BJ (cell line): ENCODE results near the gene FLRT2. TPM values are rescaled to one million over a fixed set of nuclear protein-coding genes. Genes with fewer than 3 reads are reported as not detected.

Source experiments
- CTCF ChIA-PET: fragments of 350-600 bp; formaldehyde crosslinking; extraction: SDS; loops from one replicate; lab custom pipeline; 2021; ENCODE audit warnings: antibody characterized with exemption, inconsistent platforms; lab: Yijun Ruan, JAX
- POLR2A ChIA-PET: fragments of 300-600 bp; sonication (Branson Sonifier 250); formaldehyde crosslinking; extraction: SDS; loops from one replicate; lab custom pipeline; 2021; ENCODE audit warnings: antibody characterized with exemption; lab: Charles Lee
- DNase-seq: peaks from one replicate; pipeline ENCODE4 v3.0.0-alpha.2; 2011; ENCODE audit warnings: low read depth
- H3K27me3 ChIP-seq: 2 replicates; pipeline ENCODE4 v1.6.0; 2011; ENCODE audit warnings: low read length; ENCODE audit not compliant: control insufficient read depth, insufficient read depth
- H3K36me3 ChIP-seq: 2 replicates; pipeline ENCODE4 v1.5.1; 2011; ENCODE audit warnings: low read length; ENCODE audit not compliant: control insufficient read depth, insufficient read depth
- H3K4me3 ChIP-seq: 2 replicates; pipeline ENCODE4 v1.5.1; 2011; ENCODE audit warnings: low read depth, mild to moderate bottlenecking, control low read depth, low read length
- CTCF ChIP-seq: IDR thresholded peaks from 2 replicates; pipeline ENCODE4 v1.5.1; 2011; ENCODE audit warnings: low read depth, mild to moderate bottlenecking, control low read depth, inconsistent platforms, low read length, moderate library complexity; ENCODE audit not compliant: insufficient read depth
- polyA plus RNA-seq: library from polyadenylated mRNA; depleted of rRNA; stranded (reverse); fragments of >200 nt; gene quantifications from 2 replicates; pipeline ENCODE4 v1.2.3, GENCODE V29; 2011

FLRT2 gene
- polyA plus RNA-seq, 1 experiment: 16.7 TPM

- no peaks in the 10 kb centered on the region for H3K36me3 ChIP-seq
- TF ChIP-seq CTCF: no peak
- H3K4me3 ChIP-seq: no peak overlapping the region
- no peak for DNase-seq
- no peaks in the 10 kb centered on the region for H3K27me3 ChIP-seq
- CTCF ChIA-PET: interaction anchor here (0.6 kb wide), 1 partner anchor 94 kb away, joined by 3 read pairs; no protein-coding TSS in a partner anchor
- POLR2A ChIA-PET: no interaction called here
Measured at GRCh38 chr14:85556267-85556666, 26.3 kb downstream of the FLRT2 start.

GRCh38 chr14:85558505-85558904 lies 28.6 kb downstream of the FLRT2 start:
- CTCF ChIA-PET: no interaction called here
- no peak for TF ChIP-seq CTCF
- POLR2A ChIA-PET: no interaction called here

DNA sequence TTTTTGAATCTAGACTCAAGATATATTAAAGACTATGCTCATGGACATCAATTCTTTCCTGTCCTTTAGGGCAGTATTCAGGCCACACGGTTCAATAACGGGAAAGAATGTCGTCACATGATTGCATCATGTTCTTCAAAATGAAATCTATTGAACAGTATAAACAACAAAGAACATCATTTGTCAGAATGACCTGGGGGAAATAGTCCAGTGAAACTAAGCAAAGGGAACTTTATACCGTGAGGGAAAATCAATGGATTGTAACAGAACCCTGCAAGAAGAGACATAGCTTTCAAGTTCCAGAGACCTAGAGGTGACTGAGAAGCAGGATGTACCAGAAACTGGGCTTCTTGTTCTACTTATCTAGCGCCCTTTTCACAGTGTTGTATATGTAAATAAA lies 32.7 kb downstream of the FLRT2 start:
- Histone ChIP-seq H3K4me3 (no peak overlapping the region), H3K27me3 (no peaks in the 10 kb centered on the region), H3K36me3 (no peaks in the 10 kb centered on the region)
- ChIA-PET CTCF (interaction anchor here (0.6 kb wide), 1 partner anchor 141 kb away, joined by 3 read pairs; no protein-coding TSS in a partner anchor), POLR2A (no interaction called here)
- no peak for DNase-seq
- TF ChIP-seq CTCF: no peak

More at GRCh38 chr14:85558505-85558904, 28.6 kb downstream of the FLRT2 start:
- no peaks in the 10 kb centered on the region for H3K36me3 ChIP-seq
- no peak overlapping the region for H3K4me3 ChIP-seq
- H3K27me3 ChIP-seq: no peaks in the 10 kb centered on the region
- no peak for DNase-seq

DNA sequence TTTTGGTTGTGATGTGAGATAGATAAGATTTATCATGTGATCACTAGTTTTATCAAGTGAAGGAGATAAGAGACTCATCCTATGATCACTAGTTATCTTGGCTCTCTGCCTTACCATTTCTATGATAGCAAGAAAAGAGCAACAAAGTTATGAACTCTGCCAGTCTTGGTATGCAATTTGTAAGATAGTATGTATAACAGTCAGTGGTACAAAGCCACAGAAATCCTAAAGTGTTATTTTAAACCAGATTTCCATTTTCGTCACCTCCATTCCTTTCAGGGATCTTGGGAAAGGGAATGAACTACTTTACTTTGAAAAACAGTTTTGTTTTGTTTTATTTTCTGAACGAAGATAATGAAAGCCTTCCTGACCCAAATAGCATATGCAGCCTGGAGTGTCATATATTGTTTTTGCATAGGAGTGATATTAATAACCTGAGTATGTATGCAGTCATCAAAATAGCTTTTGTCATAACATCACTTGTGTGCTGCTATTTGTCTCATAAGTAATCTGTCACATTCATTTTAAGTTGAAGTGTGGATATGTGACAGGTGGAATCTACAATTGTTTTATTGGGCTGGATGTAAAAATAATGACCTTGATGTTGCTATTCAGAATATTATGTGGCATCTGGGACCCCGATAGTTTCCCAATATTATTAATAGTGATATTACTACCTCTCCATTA lies 35.0 kb downstream of the FLRT2 start:
- CTCF ChIA-PET: no interaction called here

DNA sequence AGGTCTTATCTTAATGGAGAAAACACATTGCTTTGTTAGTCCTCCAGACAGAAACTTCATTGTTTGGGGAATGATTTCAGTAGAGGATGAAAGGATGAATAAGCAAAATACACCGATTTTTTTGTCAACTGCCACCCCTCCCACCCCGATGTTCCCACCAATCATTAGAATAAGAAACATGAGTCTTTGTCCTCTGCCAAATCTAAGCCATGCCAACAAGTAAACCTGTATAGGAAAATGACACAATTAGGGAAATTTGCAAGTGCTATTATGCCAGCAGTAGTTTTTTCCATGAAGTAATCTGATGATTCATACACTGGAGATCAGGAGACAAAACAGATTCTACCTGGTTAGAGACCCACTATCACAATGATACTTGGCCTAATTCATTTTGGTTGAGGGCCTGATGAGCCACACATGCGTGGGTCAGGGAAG lies 35.9 kb downstream of the FLRT2 start:
- POLR2A ChIA-PET: no interaction called here
- Histone ChIP-seq H3K36me3 (no peaks in the 10 kb centered on the region), H3K27me3 (no peaks in the 10 kb centered on the region), H3K4me3 (no peak overlapping the region)
- CTCF ChIA-PET: no interaction called here
- DNase-seq: no peak
- no peak for TF ChIP-seq CTCF

More for the DNA sequence above, 35.0 kb downstream of the FLRT2 start:
- Histone ChIP-seq H3K36me3 (no peaks in the 10 kb centered on the region), H3K4me3 (no peak overlapping the region), H3K27me3 (no peaks in the 10 kb centered on the region)
- no peak for TF ChIP-seq CTCF
- POLR2A ChIA-PET: no interaction called here
- no peak for DNase-seq
